Vagina (tissue), 2 donors: ENCODE data around the gene SNX11. TPM values are rescaled to one million over a fixed set of nuclear protein-coding genes. Genes with fewer than 3 reads are reported as not detected.

ENCODE experiments used
- DNase-seq, 2 donors: peaks; one replicate each; pipeline ENCODE4 v3.0.0-alpha.2; 2017; ENCODE audit errors: extremely low spot score in 2 of 2
- H3K27ac ChIP-seq: fragments of 200-600 bp; sonication (generic); one replicate; pipeline ENCODE4 v1.5.1; 2019
- H3K27me3 ChIP-seq: fragments of 200-600 bp; sonication (generic); one replicate; pipeline ENCODE4 v1.5.1; 2019
- H3K36me3 ChIP-seq, 2 donors: fragments of 200-600 bp; sonication (generic); one replicate each; pipeline ENCODE4 v1.5.1; 2017 to 2019
- H3K4me1 ChIP-seq: fragments of 200-600 bp; sonication (generic); one replicate; pipeline ENCODE4 v1.5.1; 2019
- H3K4me3 ChIP-seq, 2 donors: fragments of 200-600 bp; sonication (generic); 1 replicate in 1 of 2; 2 replicates in 1 of 2; pipeline ENCODE4 v1.5.1; 2016 to 2019
- H3K9me3 ChIP-seq: fragments of 200-600 bp; sonication (generic); one replicate; pipeline ENCODE4 v1.5.1; 2019
- CTCF ChIP-seq, 3 experiments: fragments of 450-650 bp in 2 of 3; fragments of 200-600 bp in 1 of 3; sonication (generic) in 1 of 3; IDR thresholded peaks; one replicate each; pipeline ENCODE4 v1.5.1; 2017 to 2019; ENCODE audit warnings: antibody characterized with exemption in 3 of 3, mild to moderate bottlenecking in 2 of 3, moderate library complexity in 2 of 3
- POLR2A ChIP-seq, 2 donors: fragments of 450-650 bp; IDR thresholded peaks; one replicate each; pipeline ENCODE4 v1.6.1; 2017; ENCODE audit warnings: antibody characterized with exemption in 2 of 2, mild to moderate bottlenecking in 2 of 2, moderate library complexity in 2 of 2
- POLR2AphosphoS5 ChIP-seq, 2 donors: sonication (generic); formaldehyde crosslinking; IDR thresholded peaks; one replicate each; pipeline ENCODE4 v1.9.0; 2017; ENCODE audit warnings: antibody characterized with exemption in 2 of 2, mild to moderate bottlenecking in 2 of 2, low read depth in 1 of 2; ENCODE audit not compliant: insufficient read depth in 1 of 2
- intact Hi-C: fragments of 100-400 bp; cut with DNase I; formaldehyde crosslinking; loops from one replicate; pipeline ENCODE4 v1.15.1; 2023
- microRNA counts, 2 donors: library from miRNA; unstranded; fragments of <30 nt; microRNA quantifications; one replicate each; lab custom pipeline; 2016 to 2017
- microRNA-seq: library from miRNA; unstranded; fragments of <30 nt; microRNA quantifications from one replicate; pipeline ENCODE4, GENCODE V29; 2017; ENCODE audit warnings: borderline number of aligned reads, borderline replicate concordance
- small RNA-seq: library from RNA; depleted of rRNA; stranded (forward); fragments of <200 nt; gene quantifications from one replicate; pipeline ENCODE3, GENCODE V24; 2016
- total RNA-seq: library from RNA; depleted of rRNA; stranded (reverse); fragments of >200 nt; gene quantifications from one replicate; pipeline ENCODE4 v1.2.3, GENCODE V29; 2016

Gene SNX11
- total RNA-seq, 1 donor from 2014 or later: 15.0 TPM

- H3K27ac ChIP-seq: no peak overlapping the region
- no peaks in the 10 kb centered on the region for H3K27me3 ChIP-seq
- no peak overlapping the region for H3K4me3 ChIP-seq
- DNase-seq: no peak
- H3K36me3 ChIP-seq: no peaks in the 10 kb centered on the region
- intact Hi-C loops: no loop called here
- H3K4me1 ChIP-seq: no peaks in the 10 kb centered on the region
- no peaks in the 10 kb centered on the region for H3K9me3 ChIP-seq
- TF ChIP-seq CTCF (IDR thresholded peaks at IDR 0.05) (no peak), POLR2AphosphoS5 (IDR thresholded peaks at IDR 0.05; ENCODE audit: insufficient read depth in 1 of 2, low read depth in 1 of 2) (no peak), POLR2A (IDR thresholded peaks at IDR 0.05) (no peak)
Observed at GRCh38 chr17:48169926-48170325, 62.4 kb downstream of the SNX11 start.

MicroRNAs encoded within 50 kb of the gene (microRNA counts, 767-probe panel; counts per million panel counts)
- 238 to 261 counts per million in 2 donors for microRNA hsa-miR-1203 (lab: Ali Mortazavi, UCI)

Small RNA genes within 50 kb of the gene (microRNA-seq; reads per million reads assigned to microRNA genes)
- gene MIR1203: not detected

Small RNA genes within 50 kb of the gene (small RNA-seq; reads per million reads assigned to genes)
- gene AC004477.2 (not detected), gene MIR1203 (not detected), gene RNU6-1201P (not detected)

Other genes with a start within 250 kb of the SNX11 start
- gene SP2, start 211.5 kb upstream of the SNX11 start, total RNA-seq: 11.3 TPM
- gene PNPO, start 166.2 kb upstream of the SNX11 start, total RNA-seq: 42.7 TPM
- 2.2 TPM for gene PRR15L, start 149.9 kb upstream of the SNX11 start, total RNA-seq
- gene CDK5RAP3, start 136.7 kb upstream of the SNX11 start, total RNA-seq: 144 TPM
- gene COPZ2, start 70.0 kb upstream of the SNX11 start, total RNA-seq: 34.4 TPM
- gene NFE2L1, start 59.4 kb upstream of the SNX11 start, total RNA-seq: 190 TPM
- 43.5 TPM for gene CBX1, start 6.3 kb upstream of the SNX11 start, total RNA-seq